ENCODE results near the gene IBA57.
"Not testable (repeated sequence)": the region's sequence is repeated elsewhere in the genome, so short reads cannot be mapped to it uniquely, and the experiment has no call there.

The IBA57 gene

GRCh38 chr1:228174482-228175315, 9.1 kb downstream of the IBA57 start:
- no peak for DNase-seq

DNA sequence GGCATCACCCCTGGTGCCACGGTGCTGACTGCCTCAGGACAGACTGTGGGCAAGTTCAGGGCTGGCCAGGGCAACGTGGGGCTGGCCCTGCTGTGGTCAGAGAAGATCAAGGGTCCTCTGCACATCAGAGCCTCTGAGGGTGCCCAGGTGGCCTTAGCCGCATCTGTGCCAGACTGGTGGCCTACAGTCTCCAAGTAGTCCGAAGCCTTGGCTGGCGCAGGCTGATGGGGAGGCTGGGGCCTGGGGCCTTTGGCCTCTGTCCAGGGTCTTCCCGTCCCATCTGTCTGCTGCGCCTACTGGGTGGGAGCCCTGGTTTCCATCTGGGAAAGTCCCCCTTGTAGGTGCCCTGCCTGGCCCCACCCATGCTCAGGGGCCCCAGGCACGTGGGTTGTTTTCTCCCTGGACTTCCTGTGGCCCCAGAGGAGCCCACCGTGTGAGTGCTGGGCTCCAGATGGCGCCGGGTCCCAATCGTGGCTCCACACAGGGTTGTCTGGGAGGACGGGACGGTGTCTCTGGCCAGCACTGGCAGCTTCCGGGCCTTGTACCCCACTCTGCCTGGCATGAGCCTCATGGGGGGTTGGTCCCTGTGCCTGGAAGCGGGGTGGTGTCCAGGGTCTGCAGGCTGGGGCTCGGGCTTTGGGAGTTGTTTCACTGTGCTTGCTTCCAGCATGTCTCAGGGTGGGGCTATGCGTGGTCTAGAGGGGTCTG, 9.9 kb downstream of the IBA57 start:
- no peak for DNase-seq

DNA sequence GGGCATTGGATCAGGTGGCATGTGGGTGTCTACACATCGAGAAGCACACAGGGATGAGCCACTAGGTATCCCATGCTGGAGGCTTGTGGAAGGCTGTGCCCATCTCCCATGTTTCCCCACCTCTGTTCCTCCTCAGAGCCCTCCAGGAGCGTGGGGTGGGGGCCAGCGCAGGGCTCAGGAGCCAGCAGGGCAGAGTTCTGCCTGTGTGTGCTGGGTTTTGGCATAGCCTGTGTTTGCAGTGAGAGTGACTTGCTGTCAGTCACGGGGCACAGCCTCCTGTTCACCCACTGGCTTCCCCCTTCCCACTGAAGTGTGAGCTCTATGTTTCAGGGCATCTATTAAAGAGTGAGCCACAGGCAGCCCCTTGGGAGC, 10.4 kb downstream of the IBA57 start:
- DNase-seq = no peak

- no peak for DNase-seq
Measured at GRCh38 chr1:228176461-228177182, 11.0 kb downstream of the IBA57 start.

- no peak for DNase-seq
Measured at GRCh38 chr1:228177183-228177475, 11.5 kb downstream of the IBA57 start.

GRCh38 chr1:228177721-228178710, 12.4 kb downstream of the IBA57 start:
- no peak for DNase-seq

GRCh38 chr1:228178737-228179684, 13.4 kb downstream of the IBA57 start:
- no peak for DNase-seq

- DNase-seq = no peak
Measured at GRCh38 chr1:228180271-228180958, 14.8 kb downstream of the IBA57 start.

- no peak for DNase-seq
Measured at GRCh38 chr1:228180959-228181644, 15.5 kb downstream of the IBA57 start.

- no peak for DNase-seq
Measured at GRCh38 chr1:228181645-228182034, 16.0 kb downstream of the IBA57 start.

- no peak for DNase-seq
Measured at GRCh38 chr1:228182296-228183030, 16.9 kb downstream of the IBA57 start.

DNA sequence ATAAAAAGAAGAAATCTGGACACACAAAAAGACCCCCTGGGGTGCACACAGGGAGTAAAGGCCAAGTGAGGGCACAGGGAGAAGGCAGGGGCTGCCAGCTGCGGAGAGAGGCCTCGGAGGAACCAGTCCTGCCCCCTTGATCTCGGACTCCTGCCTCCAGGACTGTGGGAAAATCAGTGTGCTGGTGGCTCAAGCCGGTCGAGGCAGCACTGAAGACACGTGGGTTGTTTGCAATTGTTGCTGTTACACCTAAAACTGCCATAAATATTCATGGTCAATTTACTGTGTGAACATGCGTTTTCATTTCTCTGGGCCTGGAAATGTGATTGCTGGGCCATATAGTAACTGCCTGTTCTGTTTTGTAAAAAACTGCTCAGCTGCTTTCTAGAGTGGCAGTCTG, 18.5 kb downstream of the IBA57 start:
- no peak for DNase-seq

DNA sequence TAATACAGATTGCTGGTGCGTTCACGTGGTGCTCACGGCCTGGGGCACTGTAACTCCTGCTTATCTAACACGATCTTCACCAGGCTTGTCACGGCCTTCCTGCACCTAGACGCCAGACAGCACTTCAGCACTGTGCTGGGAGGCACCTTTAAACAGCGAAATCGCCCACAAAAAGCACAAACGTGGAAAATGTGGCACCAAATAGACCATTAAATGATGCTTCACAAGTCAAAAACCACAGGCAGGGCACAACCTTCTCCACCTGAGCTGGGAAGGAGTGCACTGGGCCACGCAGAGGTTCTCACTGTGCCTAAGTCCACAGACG, 20.0 kb downstream of the IBA57 start:
- DNase-seq = no peak

- DNase-seq = not testable (repeated sequence)
Measured at GRCh38 chr1:228188249-228188648, 22.6 kb downstream of the IBA57 start.

DNA sequence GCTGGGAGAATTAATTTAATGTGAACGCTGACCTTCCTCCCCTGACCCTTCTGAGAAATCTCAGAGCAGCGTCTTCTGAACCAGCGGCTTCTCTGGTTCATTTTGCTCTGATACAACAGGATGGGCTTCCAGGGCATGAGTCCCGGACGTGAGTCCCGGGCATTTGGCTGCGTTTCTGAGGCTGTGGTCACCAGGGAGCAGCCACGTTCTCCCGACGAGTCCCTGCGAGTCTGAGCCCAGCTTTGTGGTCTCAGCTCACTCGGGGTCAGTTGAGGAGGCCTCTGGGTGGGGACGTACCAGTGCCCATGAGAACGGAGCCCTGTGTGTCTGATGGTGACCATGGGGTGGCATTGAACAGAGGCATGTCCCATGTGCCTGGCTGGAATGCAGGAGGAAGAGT, 24.6 kb downstream of the IBA57 start:
- no peak for DNase-seq

GRCh38 chr1:228190778-228191177, 25.2 kb downstream of the IBA57 start:
- DNase-seq = no peak

- DNase-seq = no peak
Measured at GRCh38 chr1:228194436-228194835, 28.8 kb downstream of the IBA57 start.

- DNase-seq = no peak
Measured at GRCh38 chr1:228194921-228195812, 29.6 kb downstream of the IBA57 start.
